ENCODE measurements around the gene UBP1. TPM values are rescaled to one million over a fixed set of nuclear protein-coding genes. Genes with fewer than 3 reads are reported as not detected.

UBP1 gene
- total and polyA plus RNA-seq, 2 experiments from 2014 or later, result 33.5 to 50.3 TPM

- H3K4me1 ChIP-seq (ENCODE audit: insufficient read depth), result no peaks in the 10 kb centered on the region
- peaks cover 21% of the 10 kb centered on the region for H3K36me3 ChIP-seq (replicated peaks; ENCODE audit: insufficient read depth, low read depth)
- no peaks in the 10 kb centered on the region for H4K20me1 ChIP-seq (ENCODE audit: insufficient read depth, poor library complexity, severe bottlenecking)
- TF ChIP-seq CTCF (IDR thresholded peaks at IDR 0.05; ENCODE audit: poor library complexity) (no peak), EZH2 (IDR thresholded peaks at IDR 0.05; ENCODE audit: borderline replicate concordance) (no peak), EZH2phosphoT487 (IDR thresholded peaks at IDR 0.05; ENCODE audit: low read depth, severe bottlenecking, unreplicated experiment) (no peak)
- no peaks in the 10 kb centered on the region for H3K9me3 ChIP-seq (ENCODE audit: low read depth)
- no peaks in the 10 kb centered on the region for H3K9me2 ChIP-seq (replicated peaks; ENCODE audit: insufficient read depth)
- H3K4me3 ChIP-seq, result no peak overlapping the region
- WGBS (ENCODE audit: low lambda C conversion rate, missing lambda C conversion rate), result 88% methylated on average over 2 of the region's 2 CpGs
- DNase-seq (ENCODE audit: low spot score), result no peak
- no peak overlapping the region for H2AFZ ChIP-seq
- H3K27ac ChIP-seq, result no peak overlapping the region
- no peaks in the 10 kb centered on the region for H3K27me3 ChIP-seq
- H3K4me2 ChIP-seq, result no peak overlapping the region
- H3K79me2 ChIP-seq, result no peaks in the 10 kb centered on the region
Measured at GRCh38 chr3:33401781-33402180, 38.4 kb downstream of the UBP1 start.

- H3K79me2 ChIP-seq, result no peaks in the 10 kb centered on the region
- no peak overlapping the region for H3K4me2 ChIP-seq
- no peaks in the 10 kb centered on the region for H4K20me1 ChIP-seq (ENCODE audit: insufficient read depth, poor library complexity, severe bottlenecking)
- H3K27ac ChIP-seq, result no peak overlapping the region
- TF ChIP-seq EZH2 (IDR thresholded peaks at IDR 0.05; ENCODE audit: borderline replicate concordance), result no peak
- no peak for TF ChIP-seq EZH2phosphoT487 (IDR thresholded peaks at IDR 0.05; ENCODE audit: low read depth, severe bottlenecking, unreplicated experiment)
- no peak for TF ChIP-seq CTCF (IDR thresholded peaks at IDR 0.05; ENCODE audit: poor library complexity)
- no peaks in the 10 kb centered on the region for H3K27me3 ChIP-seq
- no peaks in the 10 kb centered on the region for H3K4me1 ChIP-seq (ENCODE audit: insufficient read depth)
- WGBS (ENCODE audit: low lambda C conversion rate, missing lambda C conversion rate), result 96% methylated on average over 5 of the region's 5 CpGs
- DNase-seq (ENCODE audit: low spot score), result no peak
- no peak overlapping the region for H2AFZ ChIP-seq
- H3K9me2 ChIP-seq (replicated peaks; ENCODE audit: insufficient read depth), result no peaks in the 10 kb centered on the region
- peaks cover 17% of the 10 kb centered on the region for H3K36me3 ChIP-seq (replicated peaks; ENCODE audit: insufficient read depth, low read depth)
- H3K9me3 ChIP-seq (ENCODE audit: low read depth), result no peaks in the 10 kb centered on the region
- no peak overlapping the region for H3K4me3 ChIP-seq
Measured at GRCh38 chr3:33398410-33398809, 41.8 kb downstream of the UBP1 start.

- Histone ChIP-seq H3K27ac (no peak overlapping the region), H3K4me1 (ENCODE audit: insufficient read depth) (no peaks in the 10 kb centered on the region), H3K36me3 (replicated peaks; ENCODE audit: insufficient read depth, low read depth) (peaks cover 9% of the 10 kb centered on the region), H3K4me2 (no peak overlapping the region), H3K79me2 (no peaks in the 10 kb centered on the region), H3K4me3 (no peak overlapping the region), H3K27me3 (no peaks in the 10 kb centered on the region), H2AFZ (no peak overlapping the region), H3K9me3 (ENCODE audit: low read depth) (no peaks in the 10 kb centered on the region), H4K20me1 (ENCODE audit: insufficient read depth, poor library complexity, severe bottlenecking) (no peaks in the 10 kb centered on the region), H3K9me2 (replicated peaks; ENCODE audit: insufficient read depth) (no peaks in the 10 kb centered on the region)
- TF ChIP-seq CTCF (IDR thresholded peaks at IDR 0.05; ENCODE audit: poor library complexity), result no peak
- TF ChIP-seq EZH2 (IDR thresholded peaks at IDR 0.05; ENCODE audit: borderline replicate concordance), result no peak
- no peak for TF ChIP-seq EZH2phosphoT487 (IDR thresholded peaks at IDR 0.05; ENCODE audit: low read depth, severe bottlenecking, unreplicated experiment)
- DNase-seq (ENCODE audit: low spot score), result no peak
- 95% methylated on average over 7 of the region's 7 CpGs for WGBS (ENCODE audit: low lambda C conversion rate, missing lambda C conversion rate)
Measured at GRCh38 chr3:33395900-33396299, 44.3 kb downstream of the UBP1 start.

Measured in hepatocyte (in vitro differentiated cells).